ENCODE results near the gene CD2BP2. TPM values are rescaled to one million over a fixed set of nuclear protein-coding genes. Genes with fewer than 3 reads are reported as not detected.

CD2BP2 gene
- total RNA-seq, 2 donors from 2014 or later, result 44.8 to 76.1 TPM

DNA sequence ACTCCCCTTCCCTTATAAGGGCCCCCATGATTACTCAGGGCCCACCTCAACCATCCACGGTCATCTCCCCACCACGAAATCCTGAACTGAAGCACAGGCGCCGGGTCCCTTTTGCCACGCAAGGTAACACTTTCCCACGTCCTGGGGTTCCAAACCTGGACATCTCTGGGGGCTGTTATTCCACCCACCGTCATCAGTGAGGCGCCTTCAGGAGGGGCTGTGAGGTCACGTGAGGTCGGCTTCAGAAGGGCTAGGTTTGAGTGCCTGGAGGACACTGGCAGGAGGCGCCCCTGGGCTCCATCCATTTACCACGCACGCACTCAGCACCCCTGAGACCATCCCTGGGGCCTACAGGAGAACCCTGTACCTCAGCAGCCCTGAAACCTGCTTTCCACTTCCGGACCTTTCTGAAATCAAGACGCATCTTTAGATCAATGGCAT is 4.1 kb downstream of the CD2BP2 start:
- intact Hi-C loops (cut with DNase I), result loop anchor here (10.0 kb wide), 1 partner anchor 256 kb away; the partner anchor contains the start of genes TBX6 and YPEL3

DNA sequence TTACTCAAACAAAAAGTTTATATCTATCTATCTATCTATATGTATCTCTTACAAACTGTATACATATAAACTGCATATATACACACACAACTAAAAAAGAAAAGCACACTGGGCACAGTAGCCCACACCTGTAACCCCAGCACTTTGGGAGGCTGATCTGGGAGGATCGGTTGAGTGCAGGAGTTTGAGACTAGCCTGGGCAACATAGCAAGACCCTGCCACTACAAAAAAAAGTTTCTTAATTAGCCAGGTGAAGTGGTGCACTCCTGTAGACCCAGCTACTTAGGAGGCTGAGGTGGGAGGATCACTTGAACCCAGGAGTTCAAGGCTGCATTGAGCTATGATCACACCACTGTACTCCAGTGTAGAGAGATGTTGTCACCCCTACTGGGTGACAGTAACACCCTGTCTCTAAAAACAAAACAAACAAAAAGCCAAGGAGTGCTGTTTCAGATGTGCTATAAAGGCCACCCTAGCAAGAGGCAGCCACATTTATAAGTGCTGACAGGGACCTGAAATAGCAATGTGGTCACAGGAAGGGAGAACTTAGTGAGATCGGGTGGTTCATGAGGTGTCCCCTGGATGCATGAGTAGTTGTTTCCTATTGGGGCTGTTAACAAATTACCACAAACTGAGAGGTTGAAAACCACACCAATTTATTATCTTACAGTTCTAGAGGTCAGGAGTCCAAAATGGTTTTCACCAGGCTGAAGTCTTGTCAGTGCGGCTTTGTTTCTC is 4.8 kb downstream of the CD2BP2 start:
- Histone ChIP-seq H3K9ac (ENCODE audit: low read depth in 2 of 2, low read length in 2 of 2) (no peak overlapping the region), H3K4me3 (no peak overlapping the region), H3K36me3 (peaks cover 8% of the 10 kb centered on the region), H3K27ac (no peak overlapping the region), H3K4me1 (peaks cover 7% of the 10 kb centered on the region), H3K27me3 (no peaks in the 10 kb centered on the region), H3K9me3 (no peaks in the 10 kb centered on the region)
- TF ChIP-seq, protein P1, sequence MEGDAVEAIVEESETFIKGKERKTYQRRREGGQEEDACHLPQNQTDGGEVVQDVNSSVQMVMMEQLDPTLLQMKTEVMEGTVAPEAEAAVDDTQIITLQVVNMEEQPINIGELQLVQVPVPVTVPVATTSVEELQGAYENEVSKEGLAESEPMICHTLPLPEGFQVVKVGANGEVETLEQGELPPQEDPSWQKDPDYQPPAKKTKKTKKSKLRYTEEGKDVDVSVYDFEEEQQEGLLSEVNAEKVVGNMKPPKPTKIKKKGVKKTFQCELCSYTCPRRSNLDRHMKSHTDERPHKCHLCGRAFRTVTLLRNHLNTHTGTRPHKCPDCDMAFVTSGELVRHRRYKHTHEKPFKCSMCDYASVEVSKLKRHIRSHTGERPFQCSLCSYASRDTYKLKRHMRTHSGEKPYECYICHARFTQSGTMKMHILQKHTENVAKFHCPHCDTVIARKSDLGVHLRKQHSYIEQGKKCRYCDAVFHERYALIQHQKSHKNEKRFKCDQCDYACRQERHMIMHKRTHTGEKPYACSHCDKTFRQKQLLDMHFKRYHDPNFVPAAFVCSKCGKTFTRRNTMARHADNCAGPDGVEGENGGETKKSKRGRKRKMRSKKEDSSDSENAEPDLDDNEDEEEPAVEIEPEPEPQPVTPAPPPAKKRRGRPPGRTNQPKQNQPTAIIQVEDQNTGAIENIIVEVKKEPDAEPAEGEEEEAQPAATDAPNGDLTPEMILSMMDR (IDR thresholded peaks at IDR 0.05), result no peak
- no peak for DNase-seq
- intact Hi-C loops (cut with DNase I), result loop anchor here (10.0 kb wide), 1 partner anchor 256 kb away; the partner anchor contains the start of genes TBX6 and YPEL3

More for the DNA sequence above, 4.1 kb downstream of the CD2BP2 start:
- Histone ChIP-seq H3K27me3 (no peaks in the 10 kb centered on the region), H3K9ac (ENCODE audit: low read depth in 2 of 2, low read length in 2 of 2) (no peak overlapping the region), H3K4me3 (no peak overlapping the region), H3K4me1 (peaks cover 7% of the 10 kb centered on the region), H3K27ac (no peak overlapping the region), H3K9me3 (no peaks in the 10 kb centered on the region), H3K36me3 (peaks cover 8% of the 10 kb centered on the region)
- no peak for DNase-seq
- TF ChIP-seq, protein P1 (IDR thresholded peaks at IDR 0.05), result no peak

DNA sequence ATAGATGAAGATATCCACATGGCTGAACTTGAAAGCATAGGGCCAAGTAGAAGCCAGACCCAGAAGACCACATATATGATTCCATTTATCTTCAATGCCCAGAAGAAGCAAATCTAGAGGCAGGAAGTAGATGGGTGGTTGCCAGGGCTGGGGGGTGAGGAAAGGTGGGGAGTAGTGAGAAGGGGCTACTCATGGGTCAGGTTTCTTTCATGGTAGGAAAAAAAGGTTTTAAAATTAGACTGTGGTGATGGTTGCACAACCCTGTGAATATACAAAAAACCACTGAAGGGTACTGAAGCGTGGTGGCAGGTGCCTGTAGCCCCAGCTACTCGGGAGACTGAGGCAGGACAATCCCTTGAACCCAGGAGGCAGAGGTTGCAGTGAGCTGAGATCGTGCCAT is 5.4 kb downstream of the CD2BP2 start:
- intact Hi-C loops (cut with DNase I), result loop anchor here (10.0 kb wide), 1 partner anchor 255 kb away; the partner anchor contains the start of genes TBX6 and YPEL3
- peaks cover 7% of the 10 kb centered on the region for H3K4me1 ChIP-seq
- no peak overlapping the region for H3K4me3 ChIP-seq
- H3K9me3 ChIP-seq, result no peaks in the 10 kb centered on the region
- H3K9ac ChIP-seq (ENCODE audit: low read depth in 2 of 2, low read length in 2 of 2), result no peak overlapping the region
- TF ChIP-seq, protein P1 (IDR thresholded peaks at IDR 0.05), result no peak
- no peak for DNase-seq
- peaks cover 8% of the 10 kb centered on the region for H3K36me3 ChIP-seq
- H3K27me3 ChIP-seq, result no peaks in the 10 kb centered on the region
- no peak overlapping the region for H3K27ac ChIP-seq

DNA sequence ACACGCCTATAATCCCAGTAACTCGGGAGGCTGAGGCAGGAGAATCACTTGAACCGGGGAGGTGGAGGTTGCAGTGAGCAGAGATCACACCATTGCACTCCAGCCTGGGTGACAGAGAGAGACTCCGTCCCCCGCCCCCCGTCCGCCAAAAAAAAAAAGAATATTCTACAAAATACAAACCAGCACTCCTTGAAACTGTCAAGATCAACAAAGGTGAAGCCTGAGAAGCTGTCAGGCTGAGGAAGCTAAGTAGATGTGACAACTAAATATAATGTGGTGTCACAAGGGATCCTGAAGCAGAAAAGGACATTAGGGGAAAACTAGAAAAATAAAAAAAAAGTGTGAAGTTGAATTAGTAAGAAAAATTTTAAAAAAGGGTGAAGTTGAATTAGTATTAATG is 6.2 kb downstream of the CD2BP2 start:
- intact Hi-C loops (cut with DNase I), result no loop called here
- H3K36me3 ChIP-seq, result peaks cover 8% of the 10 kb centered on the region
- no peaks in the 10 kb centered on the region for H3K9me3 ChIP-seq
- DNase-seq, result no peak
- TF ChIP-seq, protein P1 (IDR thresholded peaks at IDR 0.05), result no peak
- H3K27me3 ChIP-seq, result no peaks in the 10 kb centered on the region
- no peak overlapping the region for H3K4me3 ChIP-seq
- no peak overlapping the region for H3K27ac ChIP-seq
- peaks cover 4% of the 10 kb centered on the region for H3K4me1 ChIP-seq
- no peak overlapping the region for H3K9ac ChIP-seq (ENCODE audit: low read depth in 2 of 2, low read length in 2 of 2)

DNA sequence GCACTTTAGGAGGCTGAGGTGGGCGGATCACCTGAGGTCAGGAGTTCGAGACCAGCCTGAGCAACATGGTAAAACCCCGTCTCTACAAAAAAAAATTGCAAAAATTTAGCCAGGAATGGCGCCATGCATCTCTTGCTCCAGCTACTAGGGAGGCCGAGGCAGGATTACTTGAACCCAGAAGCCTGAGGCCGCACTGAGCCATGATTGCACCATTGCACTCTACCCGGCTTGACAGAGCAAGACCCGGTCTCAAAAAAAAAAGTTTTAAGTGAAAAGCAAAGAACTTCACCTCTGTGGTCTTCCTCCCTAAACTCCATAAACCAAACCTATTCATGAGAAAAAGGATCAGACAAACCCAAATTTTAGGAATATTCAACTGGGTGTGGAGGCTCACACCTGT is 7.0 kb downstream of the CD2BP2 start:
- Histone ChIP-seq H3K9ac (ENCODE audit: low read depth in 2 of 2, low read length in 2 of 2) (no peak overlapping the region), H3K27ac (no peak overlapping the region), H3K4me1 (no peaks in the 10 kb centered on the region), H3K4me3 (no peak overlapping the region), H3K27me3 (no peaks in the 10 kb centered on the region), H3K9me3 (no peaks in the 10 kb centered on the region), H3K36me3 (peaks cover 8% of the 10 kb centered on the region)
- TF ChIP-seq, protein P1 (IDR thresholded peaks at IDR 0.05), result no peak
- no peak for DNase-seq
- intact Hi-C loops (cut with DNase I), result no loop called here
